HUES64 (cell line): ENCODE data around the gene NANS.
"Not testable (repeated sequence)": the region's sequence is repeated elsewhere in the genome, so short reads cannot be mapped to it uniquely, and the experiment has no call there.

Source experiments
- H3K27ac ChIP-seq: 2 replicates; pipeline ENCODE4 v1.7.0; 2013; ENCODE audit warnings: low read depth, low read length, inconsistent platforms
- H3K27me3 ChIP-seq: 2 replicates; pipeline ENCODE4 v1.6.1; 2013; ENCODE audit warnings: mild to moderate bottlenecking, low read length; ENCODE audit not compliant: insufficient read depth
- H3K36me3 ChIP-seq: 2 replicates; pipeline ENCODE4 v1.6.1; 2013; ENCODE audit warnings: mild to moderate bottlenecking, low read length; ENCODE audit not compliant: insufficient read depth
- H3K4me1 ChIP-seq: 2 replicates; pipeline ENCODE4 v1.6.1; 2013; ENCODE audit warnings: mild to moderate bottlenecking, low read length, moderate library complexity; ENCODE audit not compliant: insufficient read depth
- H3K4me3 ChIP-seq: 2 replicates; pipeline ENCODE4 v1.5.1; 2013; ENCODE audit warnings: mild to moderate bottlenecking, low read length, moderate library complexity
- H3K9ac ChIP-seq: 2 replicates; pipeline ENCODE4 v1.6.1; 2013; ENCODE audit warnings: mild to moderate bottlenecking, low read depth, low read length
- H3K9me3 ChIP-seq: 2 replicates; pipeline ENCODE4 v1.6.1; 2013; ENCODE audit warnings: low read depth, low read length; ENCODE audit not compliant: insufficient read depth
- WGBS: fragments of 150-250, 120-280 bp; methylation state at CpG from one replicate; pipeline ENCODE4 v1.1.7; 2013; ENCODE audit warnings: missing lambda C conversion rate; 5-methylcytosine and 5-hydroxymethylcytosine counted together

Gene NANS

DNA sequence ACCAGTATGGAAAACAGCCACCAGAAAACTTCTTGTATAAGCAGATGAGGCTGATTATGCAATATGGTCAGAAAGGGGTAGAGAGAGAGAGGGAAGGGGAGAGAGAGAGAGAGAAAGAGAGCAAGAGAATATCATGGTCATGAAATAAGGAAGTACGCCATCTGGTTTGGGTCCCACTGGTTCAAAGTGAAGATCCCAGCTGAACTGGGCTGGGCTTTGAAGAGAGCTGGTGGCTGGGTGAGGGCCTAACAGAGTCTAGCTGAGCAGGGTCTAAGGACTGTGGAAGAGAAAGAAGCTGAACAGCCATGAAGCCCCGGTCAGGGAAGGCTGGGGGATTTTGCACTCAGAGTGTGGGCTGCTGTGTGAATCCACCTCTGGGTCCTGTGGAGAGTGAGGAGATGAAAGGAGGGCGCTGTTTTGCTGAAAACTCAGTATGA lies 47.9 kb downstream of the NANS start:
- Histone ChIP-seq H3K27me3 (no peaks in the 10 kb centered on the region), H3K9me3 (no peaks in the 10 kb centered on the region), H3K27ac (no peak overlapping the region), H3K36me3 (peaks cover 10% of the 10 kb centered on the region), H3K4me3 (no peak overlapping the region), H3K9ac (no peak overlapping the region), H3K4me1 (peaks cover 12% of the 10 kb centered on the region)
- 90% methylated on average over 3 of the region's 3 CpGs for WGBS

DNA sequence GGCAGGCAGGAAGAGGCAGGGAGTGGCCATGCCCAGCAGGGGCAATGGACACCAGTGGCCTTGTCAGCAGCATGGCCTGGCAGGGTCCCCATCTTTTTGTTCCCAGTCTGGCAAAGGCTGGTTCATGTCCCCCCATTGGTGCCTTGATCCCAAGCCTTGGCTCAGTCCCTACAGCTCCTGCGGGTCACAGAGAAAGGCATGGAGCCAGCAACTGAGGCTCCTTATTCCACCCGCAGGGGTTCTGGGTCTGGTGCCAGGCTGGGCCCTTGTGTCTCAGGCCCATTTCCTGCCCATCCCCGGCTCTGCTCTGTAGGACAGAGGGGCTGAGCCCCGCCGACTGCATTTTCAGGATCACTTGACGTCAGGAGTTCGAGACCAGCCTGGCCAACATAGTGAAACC lies 48.5 kb downstream of the NANS start:
- Histone ChIP-seq H3K36me3 (peaks cover 5% of the 10 kb centered on the region; the same call in 1 of the 2 replicates), H3K9ac (no peak overlapping the region), H3K4me1 (peaks cover 15% of the 10 kb centered on the region), H3K27ac (no peak overlapping the region), H3K9me3 (no peaks in the 10 kb centered on the region), H3K4me3 (no peak overlapping the region), H3K27me3 (no peaks in the 10 kb centered on the region)
- WGBS, result 93% methylated on average over 7 of the region's 7 CpGs

DNA sequence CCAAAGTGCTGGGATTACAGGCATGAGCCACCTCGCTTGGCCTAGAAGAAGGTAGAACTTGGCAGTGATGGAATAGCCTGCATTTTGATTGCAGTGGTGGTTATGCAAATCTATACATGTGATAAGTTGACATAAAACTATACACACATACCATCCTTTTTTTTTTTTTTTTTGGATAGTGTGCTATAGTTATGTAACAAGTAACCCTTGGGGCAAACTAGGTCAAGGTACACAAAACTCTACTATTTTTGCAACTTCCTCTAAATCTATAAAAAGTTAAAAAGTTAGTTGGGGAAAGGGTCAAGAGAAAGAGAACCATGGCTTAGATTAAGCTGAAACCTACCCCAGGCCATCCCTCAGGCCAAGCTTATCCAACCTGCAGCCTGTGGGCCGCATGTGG lies 51.4 kb downstream of the NANS start:
- H3K9ac ChIP-seq, result no peak overlapping the region
- H3K27ac ChIP-seq, result no peak overlapping the region
- H3K4me3 ChIP-seq, result no peak overlapping the region
- peaks cover 7% of the 10 kb centered on the region; the same call in 1 of the 2 replicates for H3K36me3 ChIP-seq
- no peaks in the 10 kb centered on the region for H3K9me3 ChIP-seq
- WGBS, result 95% methylated on average over 2 of the region's 2 CpGs
- H3K27me3 ChIP-seq, result no peaks in the 10 kb centered on the region
- H3K4me1 ChIP-seq, result peaks cover 9% of the 10 kb centered on the region; the same call in 1 of the 2 replicates

DNA sequence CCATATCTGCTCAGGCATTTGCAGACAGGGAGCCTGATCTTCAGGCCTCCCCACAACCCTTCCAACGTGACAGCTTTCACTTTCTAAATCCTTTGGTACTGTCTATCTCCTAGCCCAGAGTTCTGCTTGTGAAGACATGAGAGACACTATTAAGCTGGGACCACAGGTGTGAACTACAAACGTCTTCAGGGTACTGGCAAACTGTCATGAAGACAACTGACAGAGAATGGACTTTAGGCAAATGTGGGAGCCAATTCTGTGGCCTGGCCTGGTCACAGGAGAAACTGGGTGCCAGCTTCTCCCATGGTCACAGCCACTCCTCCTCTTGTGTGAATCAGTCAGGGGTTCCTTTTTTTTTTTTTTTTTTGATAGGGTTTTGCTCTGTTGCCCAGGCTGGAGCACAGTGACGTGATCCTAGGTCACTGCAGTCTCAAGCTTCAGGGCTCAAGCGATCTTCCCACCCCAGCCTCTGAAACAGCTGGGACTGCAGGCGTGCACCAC lies 52.0 kb downstream of the NANS start:
- no peaks in the 10 kb centered on the region for H3K27me3 ChIP-seq
- no peaks in the 10 kb centered on the region for H3K9me3 ChIP-seq
- H3K4me1 ChIP-seq, result peaks cover 9% of the 10 kb centered on the region; the same call in 1 of the 2 replicates
- H3K27ac ChIP-seq, result no peak overlapping the region
- H3K4me3 ChIP-seq, result no peak overlapping the region
- H3K36me3 ChIP-seq, result peaks cover 7% of the 10 kb centered on the region; the same call in 1 of the 2 replicates
- H3K9ac ChIP-seq, result no peak overlapping the region
- WGBS, result 85% methylated on average over 4 of the region's 5 CpGs

DNA sequence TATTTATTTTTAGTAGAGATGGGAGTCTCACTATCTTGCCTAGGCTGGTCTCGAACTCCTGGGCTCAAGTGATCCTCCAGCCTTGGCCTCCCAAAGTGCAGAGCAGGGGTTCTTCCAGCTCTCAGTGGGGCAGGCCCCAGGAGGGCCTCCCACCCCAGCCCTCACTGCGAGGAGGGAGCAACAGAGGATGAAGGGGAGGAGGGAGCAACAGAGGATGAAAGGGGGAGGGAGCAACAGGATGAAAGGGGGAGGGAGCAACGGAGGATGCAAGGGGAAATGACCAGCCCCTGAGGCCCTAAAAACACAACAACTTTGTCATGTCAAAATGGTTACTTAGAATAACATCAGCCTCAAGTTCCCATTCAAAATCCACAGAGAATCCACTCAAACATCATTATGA lies 52.5 kb downstream of the NANS start:
- Histone ChIP-seq H3K27ac (no peak overlapping the region; the same call in 1 of the 2 replicates), H3K27me3 (no peaks in the 10 kb centered on the region), H3K36me3 (peaks cover 7% of the 10 kb centered on the region; the same call in 1 of the 2 replicates), H3K4me3 (no peak overlapping the region), H3K4me1 (peaks cover 9% of the 10 kb centered on the region; the same call in 1 of the 2 replicates), H3K9ac (no peak overlapping the region), H3K9me3 (no peaks in the 10 kb centered on the region)
- WGBS, result 74% methylated on average over 2 of the region's 3 CpGs

DNA sequence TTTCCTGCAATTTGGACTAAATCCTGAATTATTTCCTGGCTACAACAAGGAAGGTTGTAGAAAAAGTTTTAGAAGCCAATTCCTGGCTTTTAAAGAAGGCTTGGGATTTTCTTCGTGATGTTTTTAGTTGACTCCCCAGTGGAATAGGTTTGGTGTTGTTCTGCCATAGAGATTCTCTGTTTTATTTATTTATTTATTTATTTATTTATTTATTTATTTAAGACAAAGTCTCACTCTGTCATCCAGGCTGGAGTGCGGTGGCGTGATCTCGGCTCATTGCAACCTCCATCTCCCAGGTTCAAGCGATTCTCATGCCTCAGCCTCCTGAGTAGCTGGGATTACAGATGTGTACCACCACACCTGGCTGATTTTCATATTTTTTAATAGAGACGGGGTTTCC lies 60.6 kb downstream of the NANS start:
- 94% methylated on average over 6 of the region's 6 CpGs for WGBS
- not testable (repeated sequence) for H3K4me3 ChIP-seq, H3K9me3 ChIP-seq, H3K4me1 ChIP-seq, H3K36me3 ChIP-seq, H3K27ac ChIP-seq, H3K27me3 ChIP-seq, H3K9ac ChIP-seq

DNA sequence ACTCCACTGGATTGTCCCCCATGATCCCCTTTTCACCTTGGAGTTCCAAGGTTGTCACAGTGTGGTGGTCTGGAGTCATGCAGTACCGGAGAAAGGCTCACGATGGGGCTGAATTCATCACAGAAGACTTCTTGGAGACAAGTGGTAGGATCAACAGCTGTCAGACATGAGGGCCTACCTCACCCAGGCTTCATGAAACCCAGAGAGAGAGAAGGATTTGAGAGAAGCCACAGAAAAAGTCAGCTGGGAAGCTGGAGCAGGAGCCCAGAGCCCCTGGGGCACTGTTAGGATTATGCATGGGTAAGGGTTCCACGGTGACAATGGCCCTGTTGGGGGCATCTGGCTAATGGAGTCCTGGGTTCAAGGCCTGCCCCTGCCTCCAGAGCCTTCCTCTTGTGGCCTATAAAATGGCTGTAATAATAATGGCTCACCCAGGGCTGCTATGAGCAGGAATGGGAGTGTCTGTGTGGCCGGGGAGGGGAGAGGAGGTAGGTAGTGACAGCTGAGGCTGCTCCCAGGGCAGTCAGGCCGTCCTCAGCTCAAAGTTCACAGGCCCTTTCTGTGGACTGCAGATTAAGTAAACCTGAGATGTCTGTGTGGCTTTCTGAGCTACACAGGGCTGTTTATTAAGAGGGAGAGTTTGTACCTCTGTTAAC lies 61.6 kb downstream of the NANS start:
- H3K4me3 ChIP-seq, result peak overlapping the region; percentile 60
- 49% methylated on average over 5 of the region's 5 CpGs for WGBS
- no peaks in the 10 kb centered on the region for H3K36me3 ChIP-seq
- H3K9ac ChIP-seq, result no peak overlapping the region
- no peaks in the 10 kb centered on the region for H3K9me3 ChIP-seq
- H3K27ac ChIP-seq, result no peak overlapping the region; the same call in 1 of the 2 replicates
- H3K27me3 ChIP-seq, result no peaks in the 10 kb centered on the region; the same call in 1 of the 2 replicates
- no peaks in the 10 kb centered on the region for H3K4me1 ChIP-seq

DNA sequence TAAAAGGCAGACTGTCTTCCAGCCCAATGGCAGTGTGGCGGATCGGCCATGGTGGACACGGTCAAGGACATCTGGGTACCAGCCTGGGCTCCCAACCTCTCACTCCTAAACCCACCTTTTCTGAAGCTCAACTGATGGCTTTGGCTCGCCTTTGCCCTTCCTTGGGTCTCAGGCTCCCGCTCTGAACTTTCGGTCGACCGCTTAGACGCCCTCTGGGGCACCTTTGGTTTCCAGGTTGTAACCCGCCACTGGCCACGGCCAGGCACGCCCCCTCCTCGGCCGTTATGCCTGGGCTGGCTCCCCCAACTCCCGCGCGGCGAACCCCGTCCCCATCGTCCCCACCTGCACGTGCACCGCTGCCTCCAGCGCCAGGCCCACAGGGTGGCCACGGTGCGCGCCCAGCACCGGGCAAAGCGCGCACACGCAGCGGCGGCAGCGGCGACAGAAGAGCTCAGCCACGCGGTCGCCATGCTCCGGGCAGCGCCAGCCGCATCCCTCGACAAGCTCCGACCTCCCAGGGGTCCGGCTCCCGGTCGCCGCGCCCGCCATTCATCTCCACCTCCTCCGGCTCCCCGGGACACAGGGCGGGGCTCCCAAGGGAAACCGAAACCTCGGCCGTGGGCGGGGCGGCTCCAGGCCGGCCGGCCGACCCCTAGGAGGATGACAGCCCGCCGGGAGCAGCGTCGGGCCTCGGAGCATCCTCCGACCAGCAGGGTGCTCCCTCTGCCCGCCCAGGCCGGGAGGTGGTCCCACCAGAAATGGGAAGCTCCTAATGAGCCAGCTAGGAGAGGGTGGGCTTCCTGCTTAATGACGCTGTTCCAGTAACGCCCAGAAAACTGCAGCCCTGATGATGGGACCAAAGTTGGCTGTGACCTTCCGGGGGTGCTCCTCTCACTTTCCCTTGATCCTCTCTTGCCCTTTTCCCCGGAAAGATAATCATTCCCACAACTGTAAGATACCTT lies 62.4 kb downstream of the NANS start, which contains the start of gene TRIM14:
TSS of gene TRIM14 (minus strand) at position 583 of the 962 bp plus-strand sequence. CDS start at position 549, 34 bp downstream.
- Histone ChIP-seq H3K9ac (peak within 1 kb of the TSS; percentile 29; the same call in 1 of the 2 replicates), H3K9me3 (no peaks in the 10 kb centered on the region), H3K27ac (no peak within 1 kb of the TSS; the same call in 1 of the 2 replicates), H3K4me3 (peak within 1 kb of the TSS; percentile 60), H3K36me3 (no peaks in the 10 kb centered on the region), H3K27me3 (no peaks in the 10 kb centered on the region; the same call in 1 of the 2 replicates), H3K4me1 (no peaks in the 10 kb centered on the region)
- WGBS, result 4% methylated on average over 71 of the region's 71 CpGs

DNA sequence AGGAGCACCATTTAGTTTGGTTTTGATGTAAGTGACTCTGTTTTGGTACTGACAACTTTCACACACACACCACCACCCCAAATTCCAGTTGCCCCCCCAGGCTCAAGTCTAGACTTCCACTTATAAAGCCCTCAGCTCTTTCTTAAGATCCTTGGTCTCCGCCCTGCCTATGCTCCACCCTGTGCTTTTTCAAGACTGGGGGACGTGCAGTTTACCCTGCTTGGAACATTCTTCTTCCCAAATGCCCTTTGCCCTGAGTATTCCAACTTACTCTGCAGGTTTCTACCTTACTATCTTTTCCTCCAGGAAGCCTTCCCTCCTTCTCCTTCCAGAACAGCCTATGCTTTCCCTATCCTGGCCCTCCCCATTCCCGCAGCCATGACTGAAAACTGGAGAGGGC lies 63.9 kb downstream of the NANS start:
- H3K36me3 ChIP-seq, result peaks cover 11% of the 10 kb centered on the region
- 91% methylated on average over 3 of the region's 3 CpGs for WGBS
- no peaks in the 10 kb centered on the region for H3K4me1 ChIP-seq
- no peak overlapping the region for H3K27ac ChIP-seq
- H3K27me3 ChIP-seq, result no peaks in the 10 kb centered on the region; the same call in 1 of the 2 replicates
- H3K4me3 ChIP-seq, result no peak overlapping the region
- H3K9me3 ChIP-seq, result no peaks in the 10 kb centered on the region
- no peak overlapping the region for H3K9ac ChIP-seq

DNA sequence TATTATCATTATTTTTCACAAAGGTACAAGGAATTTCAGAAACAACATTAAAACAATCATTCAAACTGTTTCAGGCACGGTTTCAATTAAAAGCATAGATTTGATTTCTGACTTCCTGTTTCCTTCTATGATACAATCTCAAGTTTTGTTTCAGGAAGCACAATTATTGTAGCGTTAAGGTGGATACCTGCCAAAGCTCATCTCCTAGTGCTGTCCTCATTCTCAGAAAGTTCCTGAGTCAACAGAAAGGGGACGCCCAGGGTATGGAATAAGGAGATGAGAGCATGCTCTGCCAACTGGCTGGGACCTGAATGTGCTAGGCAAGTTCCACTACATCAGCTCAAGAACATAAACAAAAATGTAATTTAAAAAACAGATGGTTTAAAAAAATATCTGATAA lies 64.5 kb downstream of the NANS start:
- H3K9me3 ChIP-seq, result no peaks in the 10 kb centered on the region
- WGBS, result 92% methylated on average over 3 of the region's 3 CpGs
- no peaks in the 10 kb centered on the region; the same call in 1 of the 2 replicates for H3K27me3 ChIP-seq
- no peak overlapping the region for H3K27ac ChIP-seq
- peaks cover 12% of the 10 kb centered on the region for H3K36me3 ChIP-seq
- no peak overlapping the region for H3K9ac ChIP-seq
- H3K4me1 ChIP-seq, result no peaks in the 10 kb centered on the region
- no peak overlapping the region for H3K4me3 ChIP-seq

DNA sequence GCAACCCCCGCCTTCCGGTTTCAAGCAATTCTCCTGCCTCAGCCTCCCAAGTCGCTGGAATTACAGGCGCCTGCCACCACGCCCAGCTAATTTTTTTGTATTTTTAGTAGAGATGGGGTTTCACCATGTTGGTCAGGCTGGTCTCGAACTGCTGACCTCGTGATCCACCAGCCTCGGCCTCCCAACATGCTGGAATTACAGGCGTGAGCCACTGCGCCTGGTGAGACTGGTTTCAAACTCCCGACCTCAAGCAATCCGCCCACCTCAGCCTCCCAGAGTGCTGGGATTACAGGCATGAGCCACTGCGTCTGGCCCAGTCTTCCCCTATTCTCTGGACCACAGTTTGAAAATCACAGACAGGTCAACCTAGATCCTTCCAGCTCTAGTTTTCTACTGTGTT lies 67.6 kb downstream of the NANS start:
- not testable (repeated sequence) for H3K27me3 ChIP-seq, H3K9me3 ChIP-seq, H3K4me3 ChIP-seq, H3K27ac ChIP-seq, H3K9ac ChIP-seq, H3K4me1 ChIP-seq
- H3K36me3 ChIP-seq, result peaks cover 36% of the 10 kb centered on the region
- WGBS, result 96% methylated on average over 13 of the region's 13 CpGs
